NCI-H2029 treated with DMSO at 0.1 percent for 48 hours (cell line): Measurements from ENCODE around the gene CLDN22.

ENCODE experiments used
- DNase-seq: peaks from one replicate; lab custom pipeline; 2025; lab: John Stamatoyannopoulos, UW

The CLDN22 gene

DNA sequence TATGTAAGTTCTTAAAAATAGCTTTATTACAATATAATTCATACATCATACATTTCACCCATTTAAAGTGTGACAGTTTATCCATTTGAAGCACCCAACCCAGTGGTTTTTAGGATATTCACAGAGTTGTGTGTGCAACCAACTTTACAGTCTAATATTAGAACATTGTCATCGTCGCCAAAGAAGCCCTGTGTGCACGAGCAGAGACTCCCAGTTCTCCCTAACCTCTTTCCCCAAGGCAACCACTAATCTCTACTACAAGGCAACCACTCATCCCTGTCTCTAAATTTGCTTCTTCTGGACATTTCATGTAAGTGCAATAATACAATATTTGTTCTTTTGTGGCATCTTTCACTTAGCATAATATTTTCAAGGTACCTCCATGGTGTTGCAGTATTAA, 47.7 kb downstream of the CLDN22 start:
- DNase-seq, result no peak

DNA sequence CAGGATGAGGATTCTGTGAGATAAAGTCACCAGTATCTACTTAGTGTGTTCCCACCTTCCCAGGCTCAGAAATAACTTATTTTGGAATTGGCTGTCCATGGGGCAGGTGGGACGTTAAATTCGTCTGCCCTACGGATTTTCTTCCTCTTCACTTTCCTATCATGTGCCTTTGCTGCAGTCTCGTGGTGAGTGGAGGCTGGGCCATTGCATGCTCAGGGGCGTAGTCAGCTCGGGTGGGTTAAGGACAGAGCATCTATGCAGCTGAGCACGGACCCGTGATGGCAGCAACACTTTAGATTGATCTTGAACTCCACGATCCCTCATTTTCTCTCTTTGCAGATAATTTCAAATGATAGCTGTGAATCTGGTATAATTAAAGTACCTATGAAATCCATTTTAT, 51.5 kb downstream of the CLDN22 start:
- no peak for DNase-seq
